NCI-H1105 (cell line): Measurements from ENCODE around the gene BLTP3A.
"Not testable (repeated sequence)": the region's sequence is repeated elsewhere in the genome, so short reads cannot be mapped to it uniquely, and the experiment has no call there.

Experiments
- DNase-seq: peaks from one replicate; lab custom pipeline; 2025; lab: John Stamatoyannopoulos, UW

Gene BLTP3A

GRCh38 chr6:34791164-34791700 lies 651 bp upstream of the BLTP3A start:
- peak; percentile 45 for DNase-seq

- DNase-seq = no peak
Observed at GRCh38 chr6:34792605-34793500, 970 bp downstream of the BLTP3A start.

GRCh38 chr6:34793877-34794276 lies 2.0 kb downstream of the BLTP3A start:
- DNase-seq = no peak

- no peak for DNase-seq
Observed at GRCh38 chr6:34795836-34796425, 4.0 kb downstream of the BLTP3A start.

GRCh38 chr6:34798057-34798456 lies 6.2 kb downstream of the BLTP3A start:
- DNase-seq = no peak

- no peak for DNase-seq
Observed at GRCh38 chr6:34799547-34799946, 7.7 kb downstream of the BLTP3A start.

- no peak for DNase-seq
Observed at GRCh38 chr6:34804543-34804942, 12.7 kb downstream of the BLTP3A start.

GRCh38 chr6:34805074-34805473 lies 13.2 kb downstream of the BLTP3A start:
- not testable (repeated sequence) for DNase-seq

- DNase-seq = no peak
Observed at GRCh38 chr6:34806738-34807453, 15.0 kb downstream of the BLTP3A start.

GRCh38 chr6:34808473-34808872 lies 16.6 kb downstream of the BLTP3A start:
- not testable (repeated sequence) for DNase-seq

- not testable (repeated sequence) for DNase-seq
Observed at GRCh38 chr6:34809419-34809818, 17.5 kb downstream of the BLTP3A start.

- no peak for DNase-seq
Observed at GRCh38 chr6:34810017-34810882, 18.4 kb downstream of the BLTP3A start.

- no peak for DNase-seq
Observed at GRCh38 chr6:34810936-34811632, 19.2 kb downstream of the BLTP3A start.

- no peak for DNase-seq
Observed at GRCh38 chr6:34813028-34813713, 21.3 kb downstream of the BLTP3A start.

- no peak for DNase-seq
Observed at GRCh38 chr6:34816635-34817301, 24.9 kb downstream of the BLTP3A start.

GRCh38 chr6:34817446-34817845 lies 25.6 kb downstream of the BLTP3A start:
- no peak for DNase-seq

- not testable (repeated sequence) for DNase-seq
Observed at GRCh38 chr6:34818872-34819570, 27.1 kb downstream of the BLTP3A start.

GRCh38 chr6:34819571-34820480 lies 27.9 kb downstream of the BLTP3A start:
- no peak for DNase-seq
